NT2/D1 (cell line): ENCODE results near the gene GUCY1A2.

Experiments
- DNase-seq: peaks from one replicate; pipeline ENCODE4 v3.0.0-alpha.2; 2011; ENCODE audit warnings: low read depth, low spot score
- H3K27me3 ChIP-seq: 2 replicates; pipeline ENCODE4 v1.6.0; 2011; ENCODE audit warnings: mild to moderate bottlenecking; ENCODE audit not compliant: insufficient read length, insufficient read depth
- H3K36me3 ChIP-seq: 2 replicates; pipeline ENCODE4 v1.6.1; 2011; ENCODE audit warnings: mild to moderate bottlenecking, low read length, mixed read lengths; ENCODE audit not compliant: insufficient read depth, insufficient read length
- H3K4me1 ChIP-seq: 2 replicates; pipeline ENCODE4 v1.5.1; 2011; ENCODE audit not compliant: insufficient read depth, insufficient read length
- H3K4me3 ChIP-seq: 2 replicates; pipeline ENCODE4 v1.5.1; 2011; ENCODE audit warnings: low read depth; ENCODE audit not compliant: insufficient read length
- H3K9ac ChIP-seq: 2 replicates; pipeline ENCODE4 v1.6.0; 2011; ENCODE audit warnings: low read depth; ENCODE audit not compliant: insufficient read length
- H3K9me3 ChIP-seq: 2 replicates; pipeline ENCODE4 v1.5.1; 2011; ENCODE audit warnings: mild to moderate bottlenecking, low read length; ENCODE audit not compliant: insufficient read depth
- SUZ12 ChIP-seq: IDR thresholded peaks from 2 replicates; pipeline ENCODE4 v1.6.1; 2011; ENCODE audit not compliant: insufficient read length, insufficient read depth; ENCODE audit errors: extremely low read depth
- YY1 ChIP-seq: IDR thresholded peaks from 2 replicates; pipeline ENCODE4 v1.6.1; 2011; ENCODE audit not compliant: insufficient read length, insufficient read depth
- ZNF274 ChIP-seq: IDR thresholded peaks from 2 replicates; pipeline ENCODE4 v1.6.1; 2011; ENCODE audit warnings: mild to moderate bottlenecking, low read depth, low read length

Gene GUCY1A2

DNA sequence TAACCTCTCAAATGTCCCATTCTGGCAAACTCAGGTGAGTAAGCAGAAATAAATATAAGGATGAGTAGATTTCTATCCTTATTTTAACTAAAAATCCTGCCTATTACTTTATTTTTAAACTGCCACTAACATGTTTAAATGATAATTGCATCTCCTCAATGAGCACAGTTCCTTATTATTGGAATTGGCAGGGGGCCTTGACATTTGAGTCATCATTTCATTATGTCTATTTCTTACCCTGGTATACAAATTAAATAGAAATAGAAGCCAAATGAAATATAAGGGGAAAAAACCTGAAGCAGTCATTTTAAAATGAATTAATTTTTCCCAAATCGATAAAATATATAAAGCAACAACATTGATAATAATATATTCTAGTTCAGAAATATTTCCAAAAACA lies 81.2 kb downstream of the GUCY1A2 start:
- Histone ChIP-seq H3K9ac (no peak overlapping the region), H3K36me3 (no peaks in the 10 kb centered on the region), H3K9me3 (no peaks in the 10 kb centered on the region), H3K27me3 (no peaks in the 10 kb centered on the region), H3K4me3 (no peak overlapping the region), H3K4me1 (no peaks in the 10 kb centered on the region)
- DNase-seq: no peak
- TF ChIP-seq SUZ12 (no peak), YY1 (no peak), ZNF274 (no peak)

DNA sequence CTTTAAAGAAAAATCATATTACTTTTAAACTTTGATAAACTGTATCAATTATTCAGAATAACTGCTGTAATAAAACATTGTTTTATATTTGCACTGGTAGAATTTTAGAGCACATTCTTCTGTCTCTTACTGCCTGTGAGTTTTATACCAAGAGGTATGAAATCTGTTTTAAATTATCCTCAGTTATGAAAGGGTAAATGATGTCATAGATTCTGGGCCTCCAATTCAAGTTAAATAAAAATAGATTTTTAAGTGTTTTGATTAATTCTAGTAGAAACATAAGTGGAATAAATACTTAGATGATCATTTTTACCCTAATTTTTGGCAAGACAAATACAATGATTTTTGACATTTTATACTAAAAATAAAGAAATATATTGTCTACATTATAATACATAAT lies 93.0 kb downstream of the GUCY1A2 start:
- TF ChIP-seq ZNF274: no peak
- TF ChIP-seq YY1: no peak
- TF ChIP-seq SUZ12: no peak
- H3K9ac ChIP-seq: no peak overlapping the region
- no peak overlapping the region for H3K4me3 ChIP-seq
- no peaks in the 10 kb centered on the region for H3K9me3 ChIP-seq
- DNase-seq: no peak
- no peaks in the 10 kb centered on the region for H3K36me3 ChIP-seq
- H3K4me1 ChIP-seq: no peaks in the 10 kb centered on the region
- no peaks in the 10 kb centered on the region for H3K27me3 ChIP-seq

DNA sequence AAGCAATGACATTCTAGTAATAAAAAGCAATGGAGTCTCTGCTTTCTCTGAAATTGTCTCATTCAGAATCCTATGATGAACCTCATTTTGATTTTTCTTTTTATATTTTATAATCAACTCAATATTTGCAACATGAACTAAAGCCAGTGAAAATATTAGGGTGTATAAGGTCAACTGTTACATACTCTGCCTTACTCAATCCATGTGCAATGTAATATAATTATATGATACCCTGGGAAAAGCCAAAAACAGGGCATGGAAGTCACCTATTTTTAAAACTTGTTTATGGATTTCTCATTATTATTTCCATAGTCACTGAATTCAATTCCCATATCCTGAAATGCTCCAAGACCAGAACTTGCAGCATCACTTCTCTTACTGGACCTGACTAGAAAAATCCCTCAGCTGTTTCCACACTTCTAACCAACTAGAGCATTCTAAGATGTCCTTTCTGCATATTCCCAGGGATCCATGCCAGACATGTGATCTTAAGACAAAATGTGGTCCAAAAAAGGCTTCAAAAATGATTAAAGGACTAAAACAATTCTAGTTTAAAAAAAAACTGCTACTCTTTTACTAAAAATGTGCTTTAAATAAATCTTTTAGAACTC lies 97.3 kb downstream of the GUCY1A2 start:
- TF ChIP-seq SUZ12 (no peak), YY1 (no peak), ZNF274 (no peak)
- no peaks in the 10 kb centered on the region for H3K36me3 ChIP-seq
- DNase-seq: no peak
- H3K9ac ChIP-seq: no peak overlapping the region
- H3K9me3 ChIP-seq: no peaks in the 10 kb centered on the region
- no peaks in the 10 kb centered on the region for H3K27me3 ChIP-seq
- H3K4me1 ChIP-seq: no peaks in the 10 kb centered on the region
- no peak overlapping the region for H3K4me3 ChIP-seq

DNA sequence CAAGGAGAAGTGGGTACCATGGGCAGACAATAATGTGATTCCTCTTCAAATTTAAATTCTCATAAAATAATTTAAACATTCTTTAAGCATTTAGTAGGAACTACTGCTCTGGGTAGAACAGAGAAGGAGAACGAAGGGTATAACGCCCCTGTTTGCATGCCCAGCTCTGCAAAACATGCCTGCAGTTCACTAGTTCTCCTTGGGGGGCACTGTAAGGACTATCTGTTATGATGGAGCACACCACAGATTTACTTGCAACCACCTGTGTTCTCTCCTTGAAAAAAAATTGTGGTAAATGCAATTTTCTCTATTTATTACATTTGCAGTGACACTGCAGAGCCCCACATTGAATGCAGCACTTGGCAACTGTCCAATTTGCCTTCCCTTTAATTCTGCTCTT lies 100.3 kb downstream of the GUCY1A2 start:
- Histone ChIP-seq H3K9me3 (no peaks in the 10 kb centered on the region), H3K36me3 (no peaks in the 10 kb centered on the region), H3K9ac (no peak overlapping the region), H3K4me3 (no peak overlapping the region), H3K4me1 (no peaks in the 10 kb centered on the region), H3K27me3 (no peaks in the 10 kb centered on the region)
- DNase-seq: peak; percentile 32
- TF ChIP-seq YY1 (no peak), SUZ12 (no peak), ZNF274 (no peak)

DNA sequence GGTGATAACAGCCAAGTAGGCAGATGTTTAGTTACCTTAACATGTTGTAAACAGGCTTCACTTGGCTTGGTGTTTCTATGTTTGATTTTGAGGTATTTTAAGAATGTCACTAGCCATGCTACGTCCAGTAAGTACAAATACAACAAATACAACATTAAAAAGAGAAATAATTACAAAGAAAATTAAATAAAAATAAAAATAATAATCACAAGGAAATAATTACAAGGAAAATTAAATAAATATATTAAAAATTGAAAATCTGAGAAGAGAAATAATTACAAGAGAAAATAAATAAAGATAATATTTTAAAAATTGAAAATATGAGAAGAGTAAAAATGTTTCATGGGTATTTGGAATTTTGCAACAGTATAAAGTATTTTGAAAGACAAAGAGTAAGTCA lies 103.9 kb downstream of the GUCY1A2 start:
- no peak for DNase-seq
- H3K9me3 ChIP-seq: no peaks in the 10 kb centered on the region
- H3K9ac ChIP-seq: no peak overlapping the region
- H3K4me1 ChIP-seq: no peaks in the 10 kb centered on the region
- no peaks in the 10 kb centered on the region for H3K36me3 ChIP-seq
- TF ChIP-seq ZNF274 (no peak), SUZ12 (no peak), YY1 (no peak)
- no peaks in the 10 kb centered on the region for H3K27me3 ChIP-seq
- no peak overlapping the region for H3K4me3 ChIP-seq

DNA sequence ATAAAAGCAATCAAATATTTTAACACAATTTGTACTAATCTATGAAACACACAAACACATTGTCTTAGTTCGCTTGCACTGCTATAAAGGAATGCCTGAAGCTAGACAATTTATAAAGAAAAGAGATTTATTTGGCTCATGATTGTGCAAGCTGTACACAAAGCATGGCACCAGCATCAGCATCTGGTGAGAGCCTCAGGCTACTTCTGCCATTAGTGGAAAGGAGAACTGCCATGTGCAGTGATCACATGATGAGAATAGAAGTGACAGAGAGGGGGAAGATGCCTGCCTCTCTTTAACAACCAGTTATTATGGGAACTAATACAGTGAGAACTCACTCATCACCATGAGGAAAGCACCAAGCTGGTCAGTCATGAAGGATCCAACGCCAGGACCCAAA lies 105.1 kb downstream of the GUCY1A2 start:
- no peak for DNase-seq
- no peaks in the 10 kb centered on the region for H3K27me3 ChIP-seq
- TF ChIP-seq ZNF274 (no peak), SUZ12 (no peak), YY1 (no peak)
- H3K9me3 ChIP-seq: no peaks in the 10 kb centered on the region
- H3K4me3 ChIP-seq: no peak overlapping the region
- H3K36me3 ChIP-seq: no peaks in the 10 kb centered on the region
- H3K9ac ChIP-seq: no peak overlapping the region
- no peaks in the 10 kb centered on the region for H3K4me1 ChIP-seq

DNA sequence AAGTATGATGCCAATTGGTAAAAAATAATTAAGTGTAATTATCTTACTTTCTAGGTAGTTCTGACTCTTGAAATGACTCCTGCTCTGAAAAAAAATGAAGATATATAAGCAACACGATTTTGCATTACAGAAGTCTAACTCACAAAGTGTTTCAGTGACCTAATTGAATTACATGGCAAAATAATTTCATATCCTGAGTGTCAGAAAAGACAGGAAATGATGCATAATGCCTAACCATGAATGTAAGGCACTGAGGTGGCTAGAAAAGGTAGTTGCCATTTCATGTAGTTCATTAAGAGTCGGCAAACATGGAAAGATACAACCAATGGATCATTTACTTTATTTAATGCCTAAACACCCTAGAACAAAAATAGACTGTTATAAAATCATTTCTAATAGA lies 113.5 kb downstream of the GUCY1A2 start:
- Histone ChIP-seq H3K9ac (no peak overlapping the region), H3K4me1 (no peaks in the 10 kb centered on the region), H3K4me3 (no peak overlapping the region), H3K27me3 (no peaks in the 10 kb centered on the region), H3K36me3 (no peaks in the 10 kb centered on the region), H3K9me3 (no peaks in the 10 kb centered on the region)
- TF ChIP-seq YY1: no peak
- no peak for TF ChIP-seq ZNF274
- no peak for TF ChIP-seq SUZ12
- DNase-seq: no peak

DNA sequence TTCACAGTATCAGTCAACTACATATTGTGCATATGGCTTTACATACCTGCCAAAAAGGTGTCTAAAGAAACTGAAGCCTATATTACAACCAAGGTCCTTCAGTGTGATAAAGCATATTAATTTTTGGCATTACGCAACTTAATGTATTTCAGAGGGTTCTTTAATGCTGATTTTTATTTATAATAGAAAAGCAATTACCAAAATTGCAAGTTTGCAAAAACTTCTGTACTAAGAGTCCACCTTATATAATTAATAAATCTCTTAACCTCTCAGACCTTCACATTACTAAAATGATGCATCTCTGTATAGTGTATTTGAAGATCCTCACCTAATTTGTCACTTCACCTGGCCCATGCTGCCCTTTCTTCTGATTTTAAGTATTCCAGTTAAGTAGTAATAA lies 128.6 kb downstream of the GUCY1A2 start:
- H3K9ac ChIP-seq: no peak overlapping the region
- no peaks in the 10 kb centered on the region for H3K27me3 ChIP-seq
- H3K4me3 ChIP-seq: no peak overlapping the region
- H3K9me3 ChIP-seq: no peaks in the 10 kb centered on the region
- H3K36me3 ChIP-seq: no peaks in the 10 kb centered on the region
- no peak for TF ChIP-seq ZNF274
- DNase-seq: no peak
- H3K4me1 ChIP-seq: no peaks in the 10 kb centered on the region
